HG03064 (cell line): ENCODE measurements around the gene ETFDH.
"Not testable (repeated sequence)": the region's sequence is repeated elsewhere in the genome, so short reads cannot be mapped to it uniquely, and the experiment has no call there.

Source experiments
- ATAC-seq: cut with Tn5 transposase; IDR thresholded peaks from one replicate; pipeline ENCODE4 v1.9.1; 2021; ENCODE audit warnings: low read depth; ENCODE audit not compliant: unreplicated experiment

The ETFDH gene

DNA sequence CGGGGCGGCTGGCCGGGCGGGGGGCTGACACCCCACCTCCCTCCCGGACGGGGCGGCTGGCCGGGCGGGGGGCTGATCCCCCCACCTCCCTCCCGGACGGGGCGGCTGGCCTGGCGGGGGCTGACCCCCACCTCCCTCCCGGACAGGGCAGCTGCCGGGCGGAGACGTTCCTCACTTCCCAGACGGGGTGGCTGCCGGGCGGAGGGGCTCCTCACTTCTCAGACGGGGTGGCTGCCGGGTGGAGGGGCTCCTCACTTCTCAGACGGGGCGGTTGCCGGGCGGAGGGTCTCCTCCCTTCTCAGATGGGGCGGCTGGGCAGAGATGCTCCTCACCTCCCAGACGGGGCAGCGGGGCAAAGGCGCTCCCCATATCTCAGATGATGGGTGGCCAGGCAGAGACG is 74.4 kb downstream of the ETFDH start:
- not testable (repeated sequence) for ATAC-seq

DNA sequence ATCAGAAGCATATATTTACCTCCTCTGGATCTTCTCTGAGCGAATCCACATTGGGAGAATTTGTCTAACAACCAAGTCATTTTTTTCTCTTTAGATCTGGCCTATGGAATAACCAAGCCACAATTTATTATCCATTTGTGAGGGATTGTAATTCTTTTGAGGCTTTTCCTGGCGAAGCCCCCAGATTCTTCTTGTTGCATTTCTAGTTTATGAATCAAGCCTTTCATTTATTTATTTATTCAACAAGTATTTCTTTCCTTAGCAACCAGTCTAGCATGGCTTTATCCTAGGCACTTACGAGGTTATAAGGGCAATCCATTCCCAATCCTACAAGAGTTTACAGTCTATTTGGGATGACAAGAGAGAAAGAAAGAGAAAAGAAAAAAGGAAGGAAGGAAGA is 78.3 kb downstream of the ETFDH start:
- ATAC-seq = no peak

DNA sequence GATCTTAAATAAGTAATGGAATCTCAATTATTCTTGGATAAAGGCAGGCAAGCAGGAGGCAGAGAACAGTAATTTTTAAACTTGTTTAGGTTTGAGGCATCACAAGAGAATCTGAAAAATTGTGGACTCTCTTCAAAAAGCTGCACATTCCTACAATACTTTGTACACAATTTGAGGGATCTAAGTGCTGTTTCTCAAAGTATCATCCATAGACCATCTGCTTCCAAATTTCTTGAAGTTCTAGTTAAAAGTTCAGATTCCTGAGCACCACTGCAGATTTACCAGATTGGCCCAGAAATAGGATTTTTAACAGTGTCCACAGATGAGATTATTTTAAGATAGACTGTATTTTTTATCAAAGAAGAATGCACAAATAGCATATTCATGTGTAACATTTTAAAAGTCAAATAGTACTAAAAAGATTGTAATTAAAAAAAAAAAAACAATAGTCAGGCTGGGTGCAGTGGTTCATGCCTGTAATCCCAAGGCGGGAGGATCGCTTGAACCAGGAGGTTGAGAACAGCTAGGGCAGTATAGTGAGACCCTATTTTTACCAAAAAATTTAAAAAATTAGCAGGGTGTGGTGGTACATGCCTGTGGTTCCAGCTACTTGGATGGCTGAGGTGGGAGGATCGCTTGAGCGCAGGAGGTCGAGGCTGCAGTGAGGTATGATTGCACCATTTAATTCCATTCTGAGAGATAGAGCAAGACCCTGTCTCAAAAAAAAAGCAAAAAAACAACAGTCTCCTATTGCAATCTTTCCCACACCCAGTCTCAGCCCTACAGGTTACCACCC is 82.5 kb downstream of the ETFDH start:
- no peak for ATAC-seq

DNA sequence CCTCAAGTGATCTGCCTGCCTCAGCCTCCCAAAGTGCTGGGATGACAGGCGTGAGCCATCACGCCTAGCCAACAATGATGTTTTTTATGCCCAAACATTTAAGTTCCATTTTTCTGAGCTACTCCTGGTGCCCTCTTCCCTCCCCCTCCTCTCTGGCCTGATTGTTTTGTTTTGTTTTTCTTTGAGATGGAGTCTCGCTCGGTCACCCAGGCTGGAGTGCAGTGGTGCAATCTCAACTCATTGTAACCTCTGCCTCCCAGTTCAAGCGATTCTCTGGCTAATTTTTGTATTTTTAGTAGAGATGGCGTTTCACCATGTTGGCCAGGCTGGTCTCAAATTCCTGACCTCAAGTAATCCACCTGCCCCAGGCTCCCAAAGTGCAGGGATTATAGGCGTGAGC is 83.7 kb downstream of the ETFDH start:
- ATAC-seq = not testable (repeated sequence)

DNA sequence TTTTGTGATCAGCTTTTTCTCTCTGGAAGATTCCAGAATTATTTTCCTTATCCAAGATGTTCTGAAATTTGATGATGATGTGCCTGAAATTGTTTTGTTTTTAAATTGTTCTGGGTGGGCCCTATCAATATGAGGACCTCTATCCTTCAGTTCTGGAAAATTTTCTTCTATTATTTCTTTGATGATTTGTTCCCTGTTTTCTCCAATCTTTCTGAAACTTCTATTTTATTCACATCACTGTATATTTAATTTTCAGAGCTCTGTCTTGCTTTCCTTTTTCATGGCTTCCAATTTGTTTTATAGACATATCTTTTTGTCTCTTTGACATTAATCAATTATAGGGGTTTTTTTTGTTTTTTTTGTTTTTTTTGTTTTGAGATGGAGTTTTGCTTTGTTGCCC is 84.5 kb downstream of the ETFDH start:
- no peak for ATAC-seq

DNA sequence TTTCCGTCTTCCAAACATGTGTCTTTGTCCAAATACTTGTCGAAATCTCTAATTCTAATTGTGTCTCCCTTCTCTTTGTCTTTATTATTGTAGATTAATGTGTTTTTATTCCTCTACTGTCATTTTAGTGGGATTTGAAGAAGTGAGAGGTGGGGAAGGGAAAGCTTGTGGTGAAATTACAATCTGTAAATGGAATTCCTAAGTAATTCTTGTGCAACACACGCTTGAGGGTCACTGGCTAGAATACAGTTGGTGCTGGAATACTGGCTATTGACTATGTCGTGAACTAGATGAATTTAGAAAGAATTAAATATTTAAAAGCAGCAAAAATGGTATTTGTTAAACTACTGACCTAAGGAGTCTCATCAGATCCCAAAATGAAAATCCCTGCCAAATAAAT is 86.0 kb downstream of the ETFDH start:
- no peak for ATAC-seq

DNA sequence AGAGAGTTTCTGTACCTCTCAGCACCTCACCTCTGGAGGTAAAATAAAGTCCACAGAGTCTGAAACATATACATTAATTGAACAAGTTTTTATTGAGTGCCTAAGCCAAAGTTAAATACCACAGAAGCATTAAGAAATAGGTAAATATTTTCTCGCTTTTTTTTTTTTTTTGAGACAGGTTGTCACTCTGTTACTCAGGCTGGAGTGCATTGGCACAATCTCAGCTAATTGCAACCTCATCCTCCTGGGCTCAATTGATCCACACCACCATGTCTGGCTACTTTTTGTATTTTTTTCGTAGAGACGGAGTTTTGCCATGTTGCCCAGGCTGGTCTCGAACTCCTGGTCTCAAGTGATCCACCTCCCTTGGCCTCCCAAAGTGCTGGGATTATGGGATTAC is 86.6 kb downstream of the ETFDH start:
- no peak for ATAC-seq
